ENCODE data around the gene KIAA1217.

GRCh38 chr10:24493165-24493564 lies 284.2 kb downstream of the KIAA1217 start:
- no peak for TF ChIP-seq TEAD4 (IDR thresholded peaks at IDR 0.05; ENCODE audit: borderline replicate concordance, insufficient read depth)
- TF ChIP-seq, protein P1, sequence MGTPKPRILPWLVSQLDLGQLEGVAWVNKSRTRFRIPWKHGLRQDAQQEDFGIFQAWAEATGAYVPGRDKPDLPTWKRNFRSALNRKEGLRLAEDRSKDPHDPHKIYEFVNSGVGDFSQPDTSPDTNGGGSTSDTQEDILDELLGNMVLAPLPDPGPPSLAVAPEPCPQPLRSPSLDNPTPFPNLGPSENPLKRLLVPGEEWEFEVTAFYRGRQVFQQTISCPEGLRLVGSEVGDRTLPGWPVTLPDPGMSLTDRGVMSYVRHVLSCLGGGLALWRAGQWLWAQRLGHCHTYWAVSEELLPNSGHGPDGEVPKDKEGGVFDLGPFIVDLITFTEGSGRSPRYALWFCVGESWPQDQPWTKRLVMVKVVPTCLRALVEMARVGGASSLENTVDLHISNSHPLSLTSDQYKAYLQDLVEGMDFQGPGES (IDR thresholded peaks at IDR 0.05; ENCODE audit: low read depth, low read length) = no peak
- TF ChIP-seq, protein P2, sequence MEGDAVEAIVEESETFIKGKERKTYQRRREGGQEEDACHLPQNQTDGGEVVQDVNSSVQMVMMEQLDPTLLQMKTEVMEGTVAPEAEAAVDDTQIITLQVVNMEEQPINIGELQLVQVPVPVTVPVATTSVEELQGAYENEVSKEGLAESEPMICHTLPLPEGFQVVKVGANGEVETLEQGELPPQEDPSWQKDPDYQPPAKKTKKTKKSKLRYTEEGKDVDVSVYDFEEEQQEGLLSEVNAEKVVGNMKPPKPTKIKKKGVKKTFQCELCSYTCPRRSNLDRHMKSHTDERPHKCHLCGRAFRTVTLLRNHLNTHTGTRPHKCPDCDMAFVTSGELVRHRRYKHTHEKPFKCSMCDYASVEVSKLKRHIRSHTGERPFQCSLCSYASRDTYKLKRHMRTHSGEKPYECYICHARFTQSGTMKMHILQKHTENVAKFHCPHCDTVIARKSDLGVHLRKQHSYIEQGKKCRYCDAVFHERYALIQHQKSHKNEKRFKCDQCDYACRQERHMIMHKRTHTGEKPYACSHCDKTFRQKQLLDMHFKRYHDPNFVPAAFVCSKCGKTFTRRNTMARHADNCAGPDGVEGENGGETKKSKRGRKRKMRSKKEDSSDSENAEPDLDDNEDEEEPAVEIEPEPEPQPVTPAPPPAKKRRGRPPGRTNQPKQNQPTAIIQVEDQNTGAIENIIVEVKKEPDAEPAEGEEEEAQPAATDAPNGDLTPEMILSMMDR (IDR thresholded peaks at IDR 0.05) = no peak
- TF ChIP-seq, protein P3, sequence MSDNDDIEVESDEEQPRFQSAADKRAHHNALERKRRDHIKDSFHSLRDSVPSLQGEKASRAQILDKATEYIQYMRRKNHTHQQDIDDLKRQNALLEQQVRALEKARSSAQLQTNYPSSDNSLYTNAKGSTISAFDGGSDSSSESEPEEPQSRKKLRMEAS (IDR thresholded peaks at IDR 0.05; ENCODE audit: low read depth) = no peak
- TF ChIP-seq EZH2phosphoT487 (IDR thresholded peaks at IDR 0.05; ENCODE audit: borderline replicate concordance, low read depth) = no peak
- TF ChIP-seq YY1 (IDR thresholded peaks at IDR 0.05; ENCODE audit: low read depth) = no peak
- no peak for TF ChIP-seq EP300 (IDR thresholded peaks at IDR 0.05; ENCODE audit: borderline replicate concordance in 1 of 2, low read depth in 1 of 2, low read length in 1 of 2)
- TF ChIP-seq NFIC (IDR thresholded peaks at IDR 0.05; ENCODE audit: borderline replicate concordance) = no peak
- TF ChIP-seq GABPA (IDR thresholded peaks at IDR 0.05; ENCODE audit: low read depth) = no peak
- no peak for TF ChIP-seq FOXM1 (IDR thresholded peaks at IDR 0.05; ENCODE audit: low read depth)
- no peak for TF ChIP-seq RAD21 (IDR thresholded peaks at IDR 0.05; ENCODE audit: low read length)
